HUES64 (cell line): ENCODE data around the gene SLC7A10.
"Not testable (repeated sequence)": the region's sequence is repeated elsewhere in the genome, so short reads cannot be mapped to it uniquely, and the experiment has no call there.

Experiments
- H3K27ac ChIP-seq: 2 replicates; pipeline ENCODE4 v1.7.0; 2013; ENCODE audit warnings: low read depth, low read length, inconsistent platforms
- H3K27me3 ChIP-seq: 2 replicates; pipeline ENCODE4 v1.6.1; 2013; ENCODE audit warnings: mild to moderate bottlenecking, low read length; ENCODE audit not compliant: insufficient read depth
- H3K36me3 ChIP-seq: 2 replicates; pipeline ENCODE4 v1.6.1; 2013; ENCODE audit warnings: mild to moderate bottlenecking, low read length; ENCODE audit not compliant: insufficient read depth
- H3K4me1 ChIP-seq: 2 replicates; pipeline ENCODE4 v1.6.1; 2013; ENCODE audit warnings: mild to moderate bottlenecking, low read length, moderate library complexity; ENCODE audit not compliant: insufficient read depth
- H3K4me3 ChIP-seq: 2 replicates; pipeline ENCODE4 v1.5.1; 2013; ENCODE audit warnings: mild to moderate bottlenecking, low read length, moderate library complexity
- H3K9ac ChIP-seq: 2 replicates; pipeline ENCODE4 v1.6.1; 2013; ENCODE audit warnings: mild to moderate bottlenecking, low read depth, low read length
- H3K9me3 ChIP-seq: 2 replicates; pipeline ENCODE4 v1.6.1; 2013; ENCODE audit warnings: low read depth, low read length; ENCODE audit not compliant: insufficient read depth
- WGBS: fragments of 150-250, 120-280 bp; methylation state at CpG from one replicate; pipeline ENCODE4 v1.1.7; 2013; ENCODE audit warnings: missing lambda C conversion rate; 5-methylcytosine and 5-hydroxymethylcytosine counted together

Gene SLC7A10

GRCh38 chr19:33196446-33197193 lies 29.0 kb downstream of the SLC7A10 start:
- peaks cover 32% of the 10 kb centered on the region for H3K27me3 ChIP-seq
- no peak overlapping the region for H3K9ac ChIP-seq
- whole genome bisulfite sequencing = 94% methylated on average over 10 of the region's 10 CpGs
- no peaks in the 10 kb centered on the region for H3K4me1 ChIP-seq
- H3K27ac ChIP-seq = no peak overlapping the region
- H3K4me3 ChIP-seq = no peak overlapping the region
- no peaks in the 10 kb centered on the region; the same call in 1 of the 2 replicates for H3K36me3 ChIP-seq
- no peaks in the 10 kb centered on the region for H3K9me3 ChIP-seq

GRCh38 chr19:33195645-33196347 lies 29.9 kb downstream of the SLC7A10 start:
- Histone ChIP-seq H3K27me3 (peaks cover 32% of the 10 kb centered on the region), H3K27ac (no peak overlapping the region), H3K4me1 (no peaks in the 10 kb centered on the region), H3K36me3 (no peaks in the 10 kb centered on the region; the same call in 1 of the 2 replicates), H3K9ac (no peak overlapping the region), H3K9me3 (no peaks in the 10 kb centered on the region), H3K4me3 (peak overlapping the region; percentile 62)
- 90% methylated on average over 17 of the region's 17 CpGs for WGBS

- H3K4me1 ChIP-seq = no peaks in the 10 kb centered on the region
- peak overlapping the region; percentile 64 for H3K9ac ChIP-seq
- H3K4me3 ChIP-seq = peak overlapping the region; percentile 62
Measured at GRCh38 chr19:33194886-33195644, 30.6 kb downstream of the SLC7A10 start.

GRCh38 chr19:33194532-33194885 lies 31.1 kb downstream of the SLC7A10 start:
- peaks cover 32% of the 10 kb centered on the region for H3K27me3 ChIP-seq
- peak overlapping the region; percentile 64 for H3K9ac ChIP-seq
- H3K9me3 ChIP-seq = no peaks in the 10 kb centered on the region
- no peaks in the 10 kb centered on the region; the same call in 1 of the 2 replicates for H3K36me3 ChIP-seq
- peak overlapping the region; percentile 62 for H3K4me3 ChIP-seq
- under 1% methylated on average over 57 of the region's 57 CpGs for WGBS
- no peak overlapping the region for H3K27ac ChIP-seq
- no peaks in the 10 kb centered on the region for H3K4me1 ChIP-seq

More at GRCh38 chr19:33194886-33195644, 30.6 kb downstream of the SLC7A10 start:
- 3% methylated on average over 47 of the region's 49 CpGs for WGBS
- Histone ChIP-seq H3K27ac (no peak overlapping the region), H3K9me3 (no peaks in the 10 kb centered on the region), H3K27me3 (peaks cover 32% of the 10 kb centered on the region), H3K36me3 (no peaks in the 10 kb centered on the region; the same call in 1 of the 2 replicates)

GRCh38 chr19:33193865-33194362 lies 31.7 kb downstream of the SLC7A10 start, which contains the start of gene LRP3:
Gene LRP3, plus strand, starts transcription at chr19:33194330. Its CDS starts 456 bp downstream, at chr19:33194786.
- no peaks in the 10 kb centered on the region for H3K4me1 ChIP-seq
- no peaks in the 10 kb centered on the region for H3K9me3 ChIP-seq
- no peak within 1 kb of the TSS for H3K27ac ChIP-seq
- H3K4me3 ChIP-seq = peak within 1 kb of the TSS; percentile 62
- H3K36me3 ChIP-seq = no peaks in the 10 kb centered on the region; the same call in 1 of the 2 replicates
- 4% methylated on average over 50 of the region's 50 CpGs for WGBS
- peak within 1 kb of the TSS; percentile 64 for H3K9ac ChIP-seq
- peaks cover 32% of the 10 kb centered on the region for H3K27me3 ChIP-seq

- no peaks in the 10 kb centered on the region; the same call in 1 of the 2 replicates for H3K36me3 ChIP-seq
- H3K4me1 ChIP-seq = no peaks in the 10 kb centered on the region
- H3K27me3 ChIP-seq = peaks cover 32% of the 10 kb centered on the region
- H3K4me3 ChIP-seq = peak overlapping the region; percentile 38
- no peaks in the 10 kb centered on the region for H3K9me3 ChIP-seq
- WGBS = 92% methylated on average over 6 of the region's 8 CpGs
- no peak overlapping the region for H3K27ac ChIP-seq
- H3K9ac ChIP-seq = no peak overlapping the region
Measured at GRCh38 chr19:33193269-33193864, 32.3 kb downstream of the SLC7A10 start.

GRCh38 chr19:33192010-33192409 lies 33.6 kb downstream of the SLC7A10 start:
- Histone ChIP-seq H3K9ac (no peak overlapping the region), H3K4me1 (peaks cover 1% of the 10 kb centered on the region), H3K27me3 (peaks cover 32% of the 10 kb centered on the region), H3K9me3 (no peaks in the 10 kb centered on the region), H3K4me3 (no peak overlapping the region), H3K36me3 (no peaks in the 10 kb centered on the region; the same call in 1 of the 2 replicates), H3K27ac (no peak overlapping the region)
- WGBS = 84% methylated on average over 7 of the region's 7 CpGs

- no peak overlapping the region for H3K27ac ChIP-seq
- H3K27me3 ChIP-seq = peaks cover 32% of the 10 kb centered on the region
- H3K9ac ChIP-seq = no peak overlapping the region
- H3K4me3 ChIP-seq = no peak overlapping the region
- 89% methylated on average over 6 of the region's 6 CpGs for WGBS
- H3K9me3 ChIP-seq = no peaks in the 10 kb centered on the region
- no peaks in the 10 kb centered on the region for H3K36me3 ChIP-seq
- peaks cover 6% of the 10 kb centered on the region for H3K4me1 ChIP-seq
Measured at GRCh38 chr19:33191501-33191900, 34.1 kb downstream of the SLC7A10 start.

- H3K4me1 ChIP-seq, H3K4me3 ChIP-seq, H3K27ac ChIP-seq, H3K36me3 ChIP-seq, H3K9ac ChIP-seq, H3K9me3 ChIP-seq: not testable (repeated sequence)
- 92% methylated on average over 4 of the region's 4 CpGs for WGBS
- H3K27me3 ChIP-seq = peaks cover 32% of the 10 kb centered on the region
Measured at GRCh38 chr19:33191092-33191491, 34.6 kb downstream of the SLC7A10 start.

GRCh38 chr19:33189453-33189852 lies 36.2 kb downstream of the SLC7A10 start:
- no peaks in the 10 kb centered on the region for H3K9me3 ChIP-seq
- no peak overlapping the region for H3K9ac ChIP-seq
- peaks cover 7% of the 10 kb centered on the region for H3K4me1 ChIP-seq
- no CpG with 5 or more reads among the region's 1 CpG for WGBS
- no peak overlapping the region for H3K27ac ChIP-seq
- H3K4me3 ChIP-seq = no peak overlapping the region
- H3K36me3 ChIP-seq = no peaks in the 10 kb centered on the region
- H3K27me3 ChIP-seq = peaks cover 22% of the 10 kb centered on the region
